CD4-positive, alpha-beta T cell (primary cell): ENCODE data around the gene GNG7. TPM values are rescaled to one million over a fixed set of nuclear protein-coding genes. Genes with fewer than 3 reads are reported as not detected.
A peak's percentile ranks its signal among the peaks of the same experiment; 100 is the strongest.

Experiments
- ATAC-seq: fragments of 200-7000 bp; cut with Tn5 transposase; one replicate; pipeline ENCODE4 v1.10.0; 2022; ENCODE audit warnings: mild to moderate bottlenecking; ENCODE audit not compliant: poor library complexity
- CTCF ChIA-PET: fragments of 350-600 bp; sonication (Branson Sonifier 250); formaldehyde crosslinking; loops from one replicate; lab custom pipeline; 2021; ENCODE audit warnings: antibody characterized with exemption, inconsistent platforms; lab: Charles Lee
- POLR2A ChIA-PET: fragments of 350-600 bp; sonication (Branson Sonifier 250); formaldehyde crosslinking; loops from one replicate; lab custom pipeline; 2021; ENCODE audit warnings: antibody characterized with exemption, inconsistent platforms; lab: Charles Lee
- DNase-seq, 14 experiments: peaks; one replicate each; pipeline ENCODE4 v3.0.0-alpha.2; 2013 to 2020; ENCODE audit warnings: mixed read lengths in 2 of 14
- H3K27ac ChIP-seq, 2 donors: one replicate each; pipeline versions ENCODE4 v1.5.1 to v1.7.0; 2013; ENCODE audit warnings: low read length in 2 of 2, low read depth in 1 of 2, mild to moderate bottlenecking in 1 of 2
- H3K27me3 ChIP-seq, 2 experiments: 1 replicate in 1 of 2; 2 replicates in 1 of 2; pipeline versions ENCODE4 v1.6.1 to v1.7.0; 2013; ENCODE audit warnings: low read length in 2 of 2, control low read depth in 1 of 2, mild to moderate bottlenecking in 1 of 2, moderate library complexity in 1 of 2; ENCODE audit not compliant: insufficient read depth in 2 of 2, control insufficient read depth in 1 of 2
- H3K36me3 ChIP-seq: one replicate; pipeline ENCODE4 v1.6.1; 2013; ENCODE audit warnings: low read length, control low read depth; ENCODE audit not compliant: insufficient read depth
- H3K4me1 ChIP-seq: one replicate; pipeline ENCODE4 v1.6.1; 2013; ENCODE audit warnings: low read length, control low read depth; ENCODE audit not compliant: insufficient read depth
- H3K4me3 ChIP-seq: one replicate; pipeline ENCODE4 v1.5.1; 2013; ENCODE audit warnings: mild to moderate bottlenecking, low read length, moderate library complexity
- H3K9me3 ChIP-seq, 2 experiments: 1 replicate in 1 of 2; 2 replicates in 1 of 2; pipeline versions ENCODE4 v1.6.1 to v1.7.0; 2013; ENCODE audit warnings: low read length in 2 of 2, mild to moderate bottlenecking in 2 of 2, control low read depth in 1 of 2, moderate library complexity in 1 of 2; ENCODE audit not compliant: control insufficient read depth in 1 of 2, insufficient read depth in 1 of 2
- H3K27ac Mint-ChIP-seq: one replicate; pipeline ENCODE4 v1.8.0; 2020; ENCODE audit warnings: mixed read lengths
- H3K27me3 Mint-ChIP-seq: one replicate; pipeline ENCODE4 v1.8.0; 2021; ENCODE audit warnings: mixed read lengths
- H3K36me3 Mint-ChIP-seq: one replicate; pipeline ENCODE4 v1.8.0; 2021; ENCODE audit warnings: low read depth, mixed read lengths
- H3K4me1 Mint-ChIP-seq: one replicate; pipeline ENCODE4 v1.8.0; 2021; ENCODE audit warnings: low read depth, mixed read lengths
- H3K4me3 Mint-ChIP-seq: one replicate; pipeline ENCODE4 v1.8.0; 2020; ENCODE audit warnings: mild to moderate bottlenecking, mixed read lengths
- H3K9me3 Mint-ChIP-seq: one replicate; pipeline ENCODE4 v1.8.0; 2020; ENCODE audit warnings: mixed read lengths
- intact Hi-C, 2 experiments: fragments of 100-400 bp; cut with DNase I in 1 of 2; cut with micrococcal nuclease in 1 of 2; formaldehyde crosslinking; loops; one replicate each; pipeline versions ENCODE4 v1.15.1 to v1.9.0; 2023 to 2025; cut with DNase I, micrococcal nuclease
- total RNA-seq, 174 experiments: library from RNA in 2 of 174; stranded (reverse) in 2 of 174; gene quantifications; one replicate each; pipeline ENCODE4 v1.2.3 and lab custom pipeline; 2021 to 2026
- TF ChIP-seq, protein P1 (sequence below): fragments of 200-600 bp; IDR thresholded peaks from one replicate; pipeline ENCODE4 v1.8.0; 2022; ENCODE audit warnings: antibody characterized with exemption, mild to moderate bottlenecking

The GNG7 gene
- total RNA-seq, 2 experiments from 2014 or later = 5.2 to 5.7 TPM

DNA sequence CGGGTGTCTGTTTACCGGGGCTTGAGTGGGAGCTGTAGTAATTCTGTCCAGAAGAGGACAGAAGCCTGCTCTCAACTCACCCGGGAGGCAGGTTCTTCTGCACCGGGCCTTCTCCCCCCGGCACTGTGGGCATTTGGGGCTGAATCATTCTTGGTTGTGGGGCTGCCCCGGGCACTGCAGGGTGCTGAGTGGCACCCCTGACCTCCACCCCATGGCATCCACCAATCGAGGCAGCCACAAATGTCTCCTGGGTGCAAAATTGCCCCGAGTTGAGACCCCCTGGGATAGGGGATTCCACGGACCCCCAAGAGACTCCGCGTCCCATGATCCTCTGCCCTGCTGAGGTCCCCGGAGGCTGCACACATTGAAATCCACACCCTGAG, 68.8 kb downstream of the GNG7 start:
- peaks cover 41% of the 10 kb centered on the region for H3K4me1 Mint-ChIP-seq
- CTCF ChIA-PET = no interaction called here
- no peaks in the 10 kb centered on the region for H3K27me3 ChIP-seq
- H3K4me3 ChIP-seq = no peak overlapping the region
- no peak overlapping the region for H3K27ac ChIP-seq
- DNase-seq = no peak
- no peak overlapping the region for H3K27ac Mint-ChIP-seq
- no peak for ATAC-seq
- no peaks in the 10 kb centered on the region for H3K36me3 Mint-ChIP-seq
- no peaks in the 10 kb centered on the region for H3K27me3 Mint-ChIP-seq
- TF ChIP-seq, protein P1, sequence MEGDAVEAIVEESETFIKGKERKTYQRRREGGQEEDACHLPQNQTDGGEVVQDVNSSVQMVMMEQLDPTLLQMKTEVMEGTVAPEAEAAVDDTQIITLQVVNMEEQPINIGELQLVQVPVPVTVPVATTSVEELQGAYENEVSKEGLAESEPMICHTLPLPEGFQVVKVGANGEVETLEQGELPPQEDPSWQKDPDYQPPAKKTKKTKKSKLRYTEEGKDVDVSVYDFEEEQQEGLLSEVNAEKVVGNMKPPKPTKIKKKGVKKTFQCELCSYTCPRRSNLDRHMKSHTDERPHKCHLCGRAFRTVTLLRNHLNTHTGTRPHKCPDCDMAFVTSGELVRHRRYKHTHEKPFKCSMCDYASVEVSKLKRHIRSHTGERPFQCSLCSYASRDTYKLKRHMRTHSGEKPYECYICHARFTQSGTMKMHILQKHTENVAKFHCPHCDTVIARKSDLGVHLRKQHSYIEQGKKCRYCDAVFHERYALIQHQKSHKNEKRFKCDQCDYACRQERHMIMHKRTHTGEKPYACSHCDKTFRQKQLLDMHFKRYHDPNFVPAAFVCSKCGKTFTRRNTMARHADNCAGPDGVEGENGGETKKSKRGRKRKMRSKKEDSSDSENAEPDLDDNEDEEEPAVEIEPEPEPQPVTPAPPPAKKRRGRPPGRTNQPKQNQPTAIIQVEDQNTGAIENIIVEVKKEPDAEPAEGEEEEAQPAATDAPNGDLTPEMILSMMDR = no peak
- no peaks in the 10 kb centered on the region for H3K9me3 Mint-ChIP-seq
- POLR2A ChIA-PET = interaction anchor here (1.3 kb wide), 1 partner anchor 158 kb away, joined by 3 read pairs; the partner anchor contains the start of gene GADD45B
- peaks cover 6 to 7% of the 10 kb centered on the region in 2 experiments for H3K9me3 ChIP-seq
- H3K4me1 ChIP-seq = peaks cover 42% of the 10 kb centered on the region
- H3K36me3 ChIP-seq = no peaks in the 10 kb centered on the region
- intact Hi-C loops = no loop called here
- no peak overlapping the region for H3K4me3 Mint-ChIP-seq

DNA sequence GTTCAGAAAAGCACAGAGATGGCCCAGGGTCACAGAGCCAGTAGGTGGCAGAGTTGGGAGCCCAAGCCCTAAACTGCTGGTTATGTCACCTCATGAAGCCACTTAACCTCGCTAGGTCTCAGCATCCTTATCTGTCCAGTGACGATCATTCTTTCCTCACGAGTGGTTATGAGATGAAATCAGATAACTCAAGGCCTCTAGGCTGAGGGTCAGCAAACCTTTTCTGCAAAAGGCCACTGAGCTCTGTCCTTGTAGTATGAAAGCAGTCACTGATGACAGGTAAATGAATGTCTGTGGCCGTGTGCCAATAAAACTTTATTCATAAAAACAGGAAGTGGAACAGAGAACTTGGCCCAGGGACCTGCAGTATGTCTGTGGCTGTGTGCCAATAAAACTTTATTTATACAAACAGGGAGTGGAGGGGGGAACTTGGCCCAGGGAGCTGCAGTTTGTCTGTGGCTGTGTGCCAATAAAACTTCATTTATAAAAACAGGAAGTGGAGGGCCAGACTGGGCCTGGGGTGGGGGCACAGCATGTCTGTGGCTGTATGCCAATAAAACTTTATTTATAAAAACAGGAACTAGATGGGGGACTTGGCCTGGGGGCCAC, 71.2 kb downstream of the GNG7 start:
- Histone ChIP-seq H3K36me3 (no peaks in the 10 kb centered on the region), H3K9me3 (peaks cover 6 to 7% of the 10 kb centered on the region in 2 experiments), H3K4me3 (no peak overlapping the region), H3K27me3 (no peaks in the 10 kb centered on the region), H3K27ac (no peak overlapping the region), H3K4me1 (peaks cover 48% of the 10 kb centered on the region)
- peak in 1 of 14 experiments; percentile 50 for DNase-seq
- ChIA-PET POLR2A (interaction anchor here (1.1 to 3.9 kb wide), 4 partner anchors 9 to 155 kb away, joined by 3 to 30 read pairs (median 4); partner anchors contain the start of gene GADD45B), CTCF (no interaction called here)
- intact Hi-C loops = no loop called here
- Mint-ChIP-seq H3K27me3 (no peaks in the 10 kb centered on the region), H3K4me3 (no peak overlapping the region), H3K4me1 (peaks cover 46% of the 10 kb centered on the region), H3K27ac (peak overlapping the region; percentile 39), H3K36me3 (no peaks in the 10 kb centered on the region), H3K9me3 (no peaks in the 10 kb centered on the region)
- ATAC-seq = no peak
- TF ChIP-seq, protein P1 = no peak

DNA sequence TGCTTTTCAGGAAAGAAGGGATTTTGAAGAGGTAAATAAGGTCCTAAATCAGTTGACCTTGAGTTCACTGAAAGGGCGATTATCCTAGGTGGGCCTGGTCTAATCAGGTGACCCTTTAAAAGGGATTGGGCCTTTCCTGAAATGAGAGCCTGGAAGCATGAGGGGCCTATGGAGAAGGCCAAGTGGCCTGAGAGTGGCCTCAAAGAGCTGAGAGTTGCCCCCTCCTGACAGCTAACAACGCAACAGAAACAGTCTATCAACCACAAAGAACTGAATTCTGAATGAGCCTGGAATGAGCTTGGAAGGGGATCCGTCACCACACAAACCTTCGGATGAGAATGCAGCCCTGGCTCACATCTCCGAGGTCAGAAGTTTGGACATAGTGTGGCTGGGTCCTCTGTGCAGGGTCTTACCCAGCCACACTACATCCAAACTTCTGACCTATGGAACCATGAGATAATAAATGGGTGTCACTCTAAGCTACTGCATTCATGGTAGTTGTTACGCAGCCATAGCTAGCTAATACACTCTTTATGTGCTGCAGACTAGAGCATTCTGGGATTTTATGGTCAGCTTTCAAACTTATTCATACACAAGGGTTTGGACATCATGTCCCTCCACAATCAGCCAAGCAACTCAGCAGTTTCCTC, 72.0 kb downstream of the GNG7 start:
- CTCF ChIA-PET = no interaction called here
- TF ChIP-seq, protein P1 = no peak
- ATAC-seq (no peak), DNase-seq (no peak)
- H3K27me3 ChIP-seq = no peaks in the 10 kb centered on the region
- H3K36me3 Mint-ChIP-seq = no peaks in the 10 kb centered on the region
- peaks cover 46% of the 10 kb centered on the region for H3K4me1 Mint-ChIP-seq
- intact Hi-C loops = no loop called here
- H3K4me1 ChIP-seq = peaks cover 48% of the 10 kb centered on the region
- peaks cover 6 to 7% of the 10 kb centered on the region in 2 experiments for H3K9me3 ChIP-seq
- H3K4me3 Mint-ChIP-seq = no peak overlapping the region
- POLR2A ChIA-PET = interaction anchor here (1.2 to 3.9 kb wide), 4 partner anchors 8 to 154 kb away, joined by 3 to 30 read pairs (median 8); partner anchors contain the start of gene GADD45B
- no peak overlapping the region for H3K4me3 ChIP-seq
- H3K27ac Mint-ChIP-seq = peak overlapping the region; percentile 81
- no peaks in the 10 kb centered on the region for H3K36me3 ChIP-seq
- H3K9me3 Mint-ChIP-seq = no peaks in the 10 kb centered on the region
- H3K27ac ChIP-seq = peak overlapping the region; percentile 23 to 45
- H3K27me3 Mint-ChIP-seq = no peaks in the 10 kb centered on the region
